ENCODE measurements around the gene TEX22. TPM values are rescaled to one million over a fixed set of nuclear protein-coding genes. Genes with fewer than 3 reads are reported as not detected.

TEX22 gene
- total and polyA plus RNA-seq, 4 donors: 0.18 to 2.1 (median 0.77) TPM

DNA sequence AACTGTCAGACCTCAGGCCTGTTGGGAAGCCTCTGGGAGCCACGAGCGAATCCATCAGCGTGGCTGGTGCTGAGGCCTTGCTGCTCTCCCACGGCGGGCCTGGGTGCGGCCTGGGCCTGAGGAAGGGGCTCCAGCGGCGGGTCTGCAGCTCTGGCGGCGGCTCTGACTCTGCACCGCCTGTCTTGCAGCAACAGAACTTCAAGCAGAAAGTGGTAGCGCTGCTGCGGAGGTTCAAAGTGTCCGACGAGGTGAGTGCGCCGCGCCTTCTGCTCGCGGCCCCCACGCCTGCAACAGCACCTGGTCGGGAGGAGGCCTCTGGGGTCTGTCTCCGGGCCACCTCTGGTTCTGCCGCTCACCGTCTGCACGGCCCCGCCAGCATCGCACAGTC, 28.7 kb upstream of the TEX22 start:
- DNase-seq (no peak), ATAC-seq (ENCODE audit: low FRiP score) (no peak)
- intact Hi-C loops (cut with DNase I): loop anchor here (2.0 to 10.0 kb wide), 5 partner anchors 43 to 158 kb away; partner anchors contain the start of genes TEDC1 (in 1 of the 2) and TMEM121 (in 1 of the 2)
- Histone ChIP-seq H3K9me3 (ENCODE audit: control insufficient read depth, low read length) (no peaks in the 10 kb centered on the region), H3K27me3 (ENCODE audit: control insufficient read depth in 1 of 2, insufficient read depth in 2 of 2, low read length in 1 of 2) (no peaks in the 10 kb centered on the region), H3K27ac (ENCODE audit: low read depth in 1 of 2, low read length in 2 of 2) (no peak overlapping the region), H3K36me3 (ENCODE audit: control insufficient read depth in 1 of 2, insufficient read depth in 2 of 2, low read length in 1 of 2) (no peaks in the 10 kb centered on the region), H3K4me1 (ENCODE audit: control insufficient read depth in 1 of 2, insufficient read depth in 2 of 2, low read length in 2 of 2) (no peaks in the 10 kb centered on the region), H3K4me3 (ENCODE audit: low read length in 2 of 2) (no peak overlapping the region)
- WGBS, 2 donors: 93 to 95% methylated on average over 28 of the region's 28 CpGs

DNA sequence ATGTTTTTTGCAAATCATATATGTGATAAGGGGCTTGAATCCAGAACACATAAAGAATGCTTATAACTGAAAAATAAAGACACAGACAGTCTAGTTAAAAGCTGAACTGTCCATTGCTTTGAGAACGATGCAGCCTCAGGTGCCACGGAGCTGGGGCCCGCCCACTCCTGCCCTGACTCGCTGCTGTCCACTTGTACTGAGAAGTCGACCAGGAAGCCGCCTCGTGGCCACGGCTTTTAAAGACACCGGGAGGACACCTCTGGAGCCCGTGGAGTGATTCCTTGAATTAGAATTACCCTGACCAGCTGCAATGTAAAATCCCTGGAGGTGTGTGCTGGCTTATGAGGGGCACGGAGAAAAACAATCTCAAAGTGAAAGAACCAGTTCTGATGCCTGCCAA, 23.9 kb upstream of the TEX22 start:
- Histone ChIP-seq H3K9me3 (ENCODE audit: control insufficient read depth, low read length) (no peaks in the 10 kb centered on the region), H3K36me3 (ENCODE audit: control insufficient read depth in 1 of 2, insufficient read depth in 2 of 2, low read length in 1 of 2) (no peaks in the 10 kb centered on the region), H3K4me1 (ENCODE audit: control insufficient read depth in 1 of 2, insufficient read depth in 2 of 2, low read length in 2 of 2) (no peaks in the 10 kb centered on the region), H3K4me3 (ENCODE audit: low read length in 2 of 2) (no peak overlapping the region), H3K27me3 (ENCODE audit: control insufficient read depth in 1 of 2, insufficient read depth in 2 of 2, low read length in 1 of 2) (no peaks in the 10 kb centered on the region), H3K27ac (ENCODE audit: low read depth in 1 of 2, low read length in 2 of 2) (no peak overlapping the region)
- ATAC-seq (ENCODE audit: low FRiP score): no peak
- intact Hi-C loops (cut with DNase I): loop anchor here (5.0 to 10.0 kb wide), 4 partner anchors 38 to 153 kb away; partner anchors contain the start of genes TEDC1 (in 1 of the 2) and TMEM121 (in 1 of the 2)
- WGBS, 2 donors: 87 to 90% methylated on average over 11 of the region's 11 CpGs
- DNase-seq: no peak

GRCh38 chr14:105375635-105376057, 22.7 kb upstream of the TEX22 start:
- DNase-seq (no peak), ATAC-seq (ENCODE audit: low FRiP score) (no peak)
- H3K4me1 ChIP-seq (ENCODE audit: control insufficient read depth in 1 of 2, insufficient read depth in 2 of 2, low read length in 2 of 2): no peaks in the 10 kb centered on the region
- H3K27ac ChIP-seq (ENCODE audit: low read depth in 1 of 2, low read length in 2 of 2): no peak overlapping the region
- no peak overlapping the region for H3K4me3 ChIP-seq (ENCODE audit: low read length in 2 of 2)
- H3K36me3 ChIP-seq (ENCODE audit: control insufficient read depth in 1 of 2, insufficient read depth in 2 of 2, low read length in 1 of 2): no peaks in the 10 kb centered on the region
- H3K9me3 ChIP-seq (ENCODE audit: control insufficient read depth, low read length): no peaks in the 10 kb centered on the region
- 79 to 83% methylated on average over 4 of the region's 4 CpGs for WGBS, 2 donors
- intact Hi-C loops (cut with DNase I): loop anchor here in 1 of 2 donors (10.0 kb wide), 1 partner anchor 69 kb away; no protein-coding TSS in a partner anchor
- no peaks in the 10 kb centered on the region for H3K27me3 ChIP-seq (ENCODE audit: control insufficient read depth in 1 of 2, insufficient read depth in 2 of 2, low read length in 1 of 2)

GRCh38 chr14:105376521-105377440, 21.6 kb upstream of the TEX22 start:
- no peak overlapping the region for H3K4me3 ChIP-seq (ENCODE audit: low read length in 2 of 2)
- 83 to 84% methylated on average over 34 of the region's 34 CpGs for WGBS, 2 donors
- ATAC-seq (ENCODE audit: low FRiP score): peak; percentile 28
- H3K27me3 ChIP-seq (ENCODE audit: control insufficient read depth in 1 of 2, insufficient read depth in 2 of 2, low read length in 1 of 2): no peaks in the 10 kb centered on the region
- no peak for DNase-seq
- H3K4me1 ChIP-seq (ENCODE audit: control insufficient read depth in 1 of 2, insufficient read depth in 2 of 2, low read length in 2 of 2): no peaks in the 10 kb centered on the region
- intact Hi-C loops (cut with DNase I): loop anchor here in 1 of 2 donors (10.0 kb wide), 1 partner anchor 68 kb away; no protein-coding TSS in a partner anchor
- no peaks in the 10 kb centered on the region for H3K36me3 ChIP-seq (ENCODE audit: control insufficient read depth in 1 of 2, insufficient read depth in 2 of 2, low read length in 1 of 2)
- no peak overlapping the region for H3K27ac ChIP-seq (ENCODE audit: low read depth in 1 of 2, low read length in 2 of 2)
- no peaks in the 10 kb centered on the region for H3K9me3 ChIP-seq (ENCODE audit: control insufficient read depth, low read length)

GRCh38 chr14:105377555-105378182, 20.7 kb upstream of the TEX22 start:
- intact Hi-C loops (cut with DNase I): loop anchor here in 1 of 2 donors (10.0 kb wide), 1 partner anchor 67 kb away; no protein-coding TSS in a partner anchor
- Histone ChIP-seq H3K27me3 (ENCODE audit: control insufficient read depth in 1 of 2, insufficient read depth in 2 of 2, low read length in 1 of 2) (no peaks in the 10 kb centered on the region), H3K9me3 (ENCODE audit: control insufficient read depth, low read length) (no peaks in the 10 kb centered on the region), H3K4me3 (ENCODE audit: low read length in 2 of 2) (no peak overlapping the region), H3K4me1 (ENCODE audit: control insufficient read depth in 1 of 2, insufficient read depth in 2 of 2, low read length in 2 of 2) (no peaks in the 10 kb centered on the region), H3K36me3 (ENCODE audit: control insufficient read depth in 1 of 2, insufficient read depth in 2 of 2, low read length in 1 of 2) (no peaks in the 10 kb centered on the region), H3K27ac (ENCODE audit: low read depth in 1 of 2, low read length in 2 of 2) (no peak overlapping the region)
- ATAC-seq (ENCODE audit: low FRiP score) (no peak), DNase-seq (no peak)
- 84 to 88% methylated on average over 23 of the region's 23 CpGs for WGBS, 2 donors

- H3K36me3 ChIP-seq (ENCODE audit: control insufficient read depth in 1 of 2, insufficient read depth in 2 of 2, low read length in 1 of 2): no peaks in the 10 kb centered on the region
Measured at GRCh38 chr14:105378199-105378598, 20.1 kb upstream of the TEX22 start.

GRCh38 chr14:105378873-105379685, 19.3 kb upstream of the TEX22 start:
- intact Hi-C loops (cut with DNase I): loop anchor here in 1 of 2 donors (10.0 kb wide), 1 partner anchor 66 kb away; no protein-coding TSS in a partner anchor
- ATAC-seq (ENCODE audit: low FRiP score): no peak
- H3K4me1 ChIP-seq (ENCODE audit: control insufficient read depth in 1 of 2, insufficient read depth in 2 of 2, low read length in 2 of 2): no peaks in the 10 kb centered on the region
- no peaks in the 10 kb centered on the region for H3K27me3 ChIP-seq (ENCODE audit: control insufficient read depth in 1 of 2, insufficient read depth in 2 of 2, low read length in 1 of 2)
- peaks cover 0 to 2% of the 10 kb centered on the region in 2 donors for H3K36me3 ChIP-seq (ENCODE audit: control insufficient read depth in 1 of 2, insufficient read depth in 2 of 2, low read length in 1 of 2)
- no peaks in the 10 kb centered on the region for H3K9me3 ChIP-seq (ENCODE audit: control insufficient read depth, low read length)
- WGBS, 2 donors: 91 to 92% methylated on average over 17 of the region's 17 CpGs
- no peak overlapping the region for H3K27ac ChIP-seq (ENCODE audit: low read depth in 1 of 2, low read length in 2 of 2)
- no peak overlapping the region for H3K4me3 ChIP-seq (ENCODE audit: low read length in 2 of 2)
- no peak for DNase-seq

More at GRCh38 chr14:105378199-105378598, 20.1 kb upstream of the TEX22 start:
- no peaks in the 10 kb centered on the region for H3K27me3 ChIP-seq (ENCODE audit: control insufficient read depth in 1 of 2, insufficient read depth in 2 of 2, low read length in 1 of 2)
- H3K4me1 ChIP-seq (ENCODE audit: control insufficient read depth in 1 of 2, insufficient read depth in 2 of 2, low read length in 2 of 2): no peaks in the 10 kb centered on the region
- no peaks in the 10 kb centered on the region for H3K9me3 ChIP-seq (ENCODE audit: control insufficient read depth, low read length)
- intact Hi-C loops (cut with DNase I): loop anchor here in 1 of 2 donors (10.0 kb wide), 1 partner anchor 67 kb away; no protein-coding TSS in a partner anchor
- H3K27ac ChIP-seq (ENCODE audit: low read depth in 1 of 2, low read length in 2 of 2): no peak overlapping the region
- ATAC-seq (ENCODE audit: low FRiP score) (no peak), DNase-seq (no peak)
- H3K4me3 ChIP-seq (ENCODE audit: low read length in 2 of 2): no peak overlapping the region
- WGBS, 2 donors: 78 to 80% methylated on average over 11 of the region's 11 CpGs

- Histone ChIP-seq H3K27me3 (ENCODE audit: control insufficient read depth in 1 of 2, insufficient read depth in 2 of 2, low read length in 1 of 2) (no peaks in the 10 kb centered on the region), H3K27ac (ENCODE audit: low read depth in 1 of 2, low read length in 2 of 2) (no peak overlapping the region), H3K9me3 (ENCODE audit: control insufficient read depth, low read length) (no peaks in the 10 kb centered on the region), H3K4me1 (ENCODE audit: control insufficient read depth in 1 of 2, insufficient read depth in 2 of 2, low read length in 2 of 2) (no peaks in the 10 kb centered on the region), H3K4me3 (ENCODE audit: low read length in 2 of 2) (no peak overlapping the region), H3K36me3 (ENCODE audit: control insufficient read depth in 1 of 2, insufficient read depth in 2 of 2, low read length in 1 of 2) (peaks cover 0 to 2% of the 10 kb centered on the region in 2 donors)
- no peak for ATAC-seq (ENCODE audit: low FRiP score)
- peak in 1 of 2 donors; percentile 41 for DNase-seq
- WGBS, 2 donors: 92 to 95% methylated on average over 14 of the region's 14 CpGs
- intact Hi-C loops (cut with DNase I): loop anchor here in 1 of 2 donors (10.0 kb wide), 1 partner anchor 65 kb away; no protein-coding TSS in a partner anchor
Measured at GRCh38 chr14:105379946-105380345, 18.4 kb upstream of the TEX22 start.
